HG02610 (cell line): ENCODE data around the gene TSR2.

Experiments
- ATAC-seq: cut with Tn5 transposase; IDR thresholded peaks from one replicate; pipeline ENCODE4 v1.9.1; 2021; ENCODE audit warnings: mild to moderate bottlenecking, moderate library complexity; ENCODE audit not compliant: unreplicated experiment

The TSR2 gene, protein sequence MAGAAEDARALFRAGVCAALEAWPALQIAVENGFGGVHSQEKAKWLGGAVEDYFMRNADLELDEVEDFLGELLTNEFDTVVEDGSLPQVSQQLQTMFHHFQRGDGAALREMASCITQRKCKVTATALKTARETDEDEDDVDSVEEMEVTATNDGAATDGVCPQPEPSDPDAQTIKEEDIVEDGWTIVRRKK

DNA sequence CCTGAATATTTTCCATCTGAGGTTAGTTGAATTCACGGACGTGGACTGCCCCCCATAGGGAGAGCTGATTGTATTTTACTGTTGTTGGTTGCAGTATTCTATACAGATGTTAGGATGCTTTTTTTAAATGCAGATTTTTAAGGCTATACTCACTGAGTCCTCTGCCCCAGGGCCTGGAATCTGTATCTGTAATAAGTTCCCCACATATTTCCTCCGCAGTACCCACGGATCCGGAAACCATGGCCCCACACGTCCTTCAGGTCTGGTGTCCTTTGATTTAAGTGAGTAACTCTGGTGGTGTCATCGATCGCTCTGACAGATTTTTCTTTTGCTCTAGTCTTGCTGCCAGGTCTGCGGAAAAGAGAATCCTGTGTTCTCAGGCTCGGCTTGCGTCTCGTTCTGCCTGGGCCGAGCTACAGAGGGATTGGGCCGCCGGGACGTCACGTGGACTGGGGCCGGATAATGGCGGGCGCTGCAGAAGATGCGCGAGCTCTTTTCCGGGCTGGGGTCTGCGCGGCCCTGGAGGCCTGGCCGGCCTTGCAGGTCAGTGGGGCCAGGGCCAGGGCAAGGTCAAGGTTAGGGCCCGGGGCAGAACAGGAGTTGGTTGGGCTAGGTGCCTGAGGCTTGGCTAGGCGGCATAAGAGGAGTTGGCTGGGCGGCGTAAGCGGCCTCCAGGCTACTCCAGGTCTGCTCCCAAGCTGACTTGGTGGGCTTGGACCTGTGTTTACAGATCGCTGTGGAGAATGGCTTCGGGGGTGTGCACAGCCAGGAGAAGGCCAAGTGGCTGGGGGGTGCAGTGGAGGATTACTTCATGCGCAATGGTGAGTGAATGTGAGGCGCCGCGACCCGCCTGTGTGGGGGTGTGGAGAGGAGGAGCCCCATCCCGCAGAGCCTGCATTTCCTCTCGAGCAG lies at the start of gene TSR2:
TSR2 (plus strand) TSS at position 445 of the 912 bp plus-strand sequence; CDS start at position 463, 18 bp downstream.
- ATAC-seq = peak; percentile 98

DNA sequence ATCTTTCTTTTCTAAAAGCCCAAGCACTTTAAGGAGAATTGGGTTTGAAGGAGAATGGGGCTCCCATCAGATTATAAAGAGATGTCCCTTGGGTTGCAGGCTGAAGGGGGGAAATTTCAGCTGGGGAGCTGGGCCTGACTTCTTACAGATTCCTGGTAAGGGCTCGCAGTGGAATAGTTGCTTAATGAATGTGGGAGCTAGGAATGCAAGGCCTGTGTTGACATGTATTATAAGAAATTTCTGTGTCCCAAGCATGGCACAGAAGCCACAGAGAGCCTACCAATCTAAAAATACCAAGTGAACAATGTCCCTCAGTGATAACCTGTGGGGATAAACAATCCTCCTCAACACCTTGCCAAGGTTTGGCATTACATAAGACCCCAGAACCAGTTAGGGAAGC lies 43.1 kb upstream of the TSR2 start:
- ATAC-seq = no peak

DNA sequence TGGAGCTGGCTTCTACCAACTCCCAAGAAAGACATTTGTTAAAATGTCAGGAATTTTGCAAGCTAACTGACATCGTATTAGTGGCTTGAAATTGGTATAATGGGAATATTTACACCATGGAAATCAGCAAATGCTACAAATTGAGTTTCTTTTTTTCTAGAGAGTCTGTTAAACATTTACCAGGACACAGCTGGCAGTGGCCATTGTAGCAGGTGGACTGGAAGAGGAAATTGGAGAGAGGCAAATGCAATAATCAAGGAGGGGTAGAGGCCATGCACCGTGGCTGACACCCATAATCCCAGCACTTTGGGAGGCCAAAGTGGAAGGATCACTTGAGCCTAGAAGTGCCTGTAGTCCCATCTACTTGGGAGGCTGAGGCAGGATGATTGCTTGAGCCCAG lies 32.9 kb upstream of the TSR2 start:
- no peak for ATAC-seq

DNA sequence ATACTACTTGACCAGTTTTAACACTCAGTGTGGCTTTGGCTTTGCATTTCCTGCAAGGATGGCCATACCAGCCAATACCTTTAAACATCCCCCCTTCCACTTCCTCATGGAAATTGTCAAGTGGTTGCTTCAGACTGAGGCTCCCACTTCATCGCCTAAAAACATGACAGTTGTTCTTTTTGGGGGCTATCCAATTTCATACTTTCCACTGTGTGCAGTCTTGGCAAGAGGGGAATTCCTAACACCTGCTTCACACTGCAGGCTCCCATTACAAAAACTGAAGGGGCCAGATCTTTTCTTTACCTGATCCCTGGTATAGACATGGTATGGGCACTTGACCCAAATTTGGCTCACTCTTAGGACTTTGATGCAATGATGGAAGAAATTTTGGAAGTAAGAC lies 28.5 kb upstream of the TSR2 start:
- ATAC-seq = no peak

DNA sequence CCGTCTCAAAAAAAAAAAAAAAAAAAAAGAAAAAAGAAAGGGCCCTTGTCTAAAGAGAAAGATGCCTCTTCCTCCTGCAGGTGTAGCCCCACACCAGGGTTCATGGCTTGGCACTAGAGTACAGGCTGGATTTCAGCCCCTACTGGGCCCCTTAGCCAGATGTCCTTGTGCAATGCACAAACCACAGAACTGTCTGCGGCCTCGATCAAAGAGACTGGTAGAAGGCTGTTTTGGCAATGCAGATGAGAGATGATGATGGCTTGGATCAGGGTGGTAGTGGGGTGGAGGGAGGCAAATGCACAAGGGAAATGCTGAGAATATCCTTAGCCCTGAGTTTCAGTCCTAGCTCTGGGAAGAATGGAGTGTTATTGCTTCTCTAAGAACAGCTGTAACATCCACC lies 26.5 kb upstream of the TSR2 start:
- no peak for ATAC-seq

DNA sequence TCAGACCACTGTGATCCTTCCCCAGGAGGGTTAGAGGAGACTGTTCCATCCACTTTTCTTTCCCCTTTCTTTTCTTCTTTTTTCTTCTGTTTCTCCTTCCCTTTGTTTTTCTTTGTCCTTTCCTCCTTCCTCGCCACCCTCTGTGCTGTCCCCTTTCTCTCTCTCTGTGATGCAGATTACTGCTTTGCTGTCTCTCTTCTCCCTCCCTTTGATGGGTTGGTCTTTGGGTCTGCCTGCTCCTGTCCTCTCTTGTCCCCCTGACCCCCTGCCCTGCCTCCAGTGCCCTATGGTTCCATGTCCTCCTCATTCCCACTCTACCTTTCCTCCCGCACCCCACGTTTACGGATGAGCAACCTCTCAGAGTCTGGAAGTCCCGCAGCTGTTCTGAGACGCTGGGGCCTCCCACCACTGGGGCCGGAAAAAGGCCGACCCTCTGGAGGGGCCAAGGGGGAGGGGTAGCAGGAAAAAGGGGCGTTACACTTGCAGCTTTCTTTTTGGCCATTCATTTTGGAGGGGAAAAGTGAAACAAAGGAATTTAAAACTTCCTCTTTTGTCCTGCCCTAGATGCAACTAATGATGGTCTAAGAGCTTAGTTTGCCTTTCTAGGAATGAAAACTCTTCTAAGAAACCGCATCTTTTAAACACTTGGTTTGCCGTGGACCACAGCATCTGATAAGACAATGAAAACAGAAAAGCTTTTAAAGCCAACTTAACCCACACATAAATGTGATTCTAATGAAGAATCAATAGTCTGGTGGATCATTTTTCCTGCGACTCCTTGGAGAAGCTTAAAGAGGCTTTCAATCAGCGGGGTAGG lies 24.5 kb upstream of the TSR2 start:
- ATAC-seq = no peak

DNA sequence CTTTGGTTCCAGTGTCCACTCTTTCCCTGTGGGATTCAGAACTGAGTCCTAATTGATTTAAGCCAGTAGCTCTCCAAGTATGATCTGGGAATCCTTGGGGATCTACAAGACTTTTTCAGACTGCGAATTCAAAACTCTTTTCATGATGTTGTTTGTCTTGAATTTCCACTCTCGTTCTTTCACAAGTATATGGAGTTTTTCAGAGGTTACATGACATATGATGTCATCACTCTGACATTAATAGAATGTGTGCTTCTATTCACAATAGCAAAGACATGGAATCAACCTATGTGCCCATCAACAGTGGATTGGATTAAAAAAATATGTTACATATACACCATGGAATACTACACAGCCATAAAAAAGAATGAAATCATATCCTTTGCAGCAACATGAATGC lies 23.2 kb upstream of the TSR2 start:
- no peak for ATAC-seq

DNA sequence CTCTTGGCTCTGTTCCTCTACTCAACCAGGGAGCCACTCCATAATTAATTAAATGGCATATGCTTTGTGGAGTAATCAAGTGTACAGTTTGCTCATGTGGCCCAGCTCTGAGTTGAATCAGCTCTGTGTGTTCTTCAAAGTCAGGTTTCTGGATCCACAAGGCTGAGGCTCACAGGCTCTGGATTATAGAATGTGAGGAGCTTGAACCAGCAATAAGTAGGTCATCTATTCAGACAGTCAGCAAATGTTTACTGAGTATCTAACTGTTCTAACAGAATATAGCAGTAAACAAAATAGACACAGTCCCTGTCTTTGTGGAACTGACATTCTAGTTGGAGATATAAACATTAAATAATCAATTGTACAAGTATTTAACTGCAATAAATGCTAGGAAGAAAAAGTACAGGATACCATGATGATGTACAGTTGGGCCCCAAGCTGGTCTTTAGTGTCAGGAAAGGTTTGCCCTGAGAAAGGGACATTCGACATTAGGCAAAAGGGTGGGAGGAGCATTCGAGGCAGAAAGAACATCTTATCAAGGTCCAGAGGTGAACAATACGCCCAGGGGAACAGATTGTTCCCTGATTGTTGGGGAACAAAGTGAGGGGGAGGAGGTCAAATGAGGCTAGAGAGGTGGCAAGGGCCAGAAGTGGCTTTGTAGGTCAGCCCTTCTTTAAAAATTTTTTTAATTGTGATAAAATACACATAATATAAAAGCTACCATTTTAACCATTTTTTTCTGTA lies 20.5 kb upstream of the TSR2 start:
- no peak for ATAC-seq

DNA sequence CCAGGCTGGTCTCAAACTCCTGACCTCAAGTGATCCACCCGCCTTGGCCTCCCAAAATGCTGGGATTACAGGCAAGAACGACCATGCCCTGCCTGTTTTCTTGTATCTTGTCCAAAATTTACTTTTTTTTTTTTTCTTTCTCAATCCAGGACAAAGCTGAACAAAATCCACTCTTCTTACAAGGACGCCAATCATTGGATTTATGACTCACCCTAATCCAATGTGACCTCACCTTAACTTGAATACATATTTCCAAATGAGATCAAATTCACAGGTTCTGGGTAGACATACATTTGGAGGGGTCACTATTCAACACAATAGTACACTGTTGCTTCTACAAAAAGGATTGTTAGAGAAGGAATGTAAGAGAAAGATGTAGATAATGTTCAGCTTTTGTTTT lies 18.0 kb upstream of the TSR2 start:
- ATAC-seq = no peak

DNA sequence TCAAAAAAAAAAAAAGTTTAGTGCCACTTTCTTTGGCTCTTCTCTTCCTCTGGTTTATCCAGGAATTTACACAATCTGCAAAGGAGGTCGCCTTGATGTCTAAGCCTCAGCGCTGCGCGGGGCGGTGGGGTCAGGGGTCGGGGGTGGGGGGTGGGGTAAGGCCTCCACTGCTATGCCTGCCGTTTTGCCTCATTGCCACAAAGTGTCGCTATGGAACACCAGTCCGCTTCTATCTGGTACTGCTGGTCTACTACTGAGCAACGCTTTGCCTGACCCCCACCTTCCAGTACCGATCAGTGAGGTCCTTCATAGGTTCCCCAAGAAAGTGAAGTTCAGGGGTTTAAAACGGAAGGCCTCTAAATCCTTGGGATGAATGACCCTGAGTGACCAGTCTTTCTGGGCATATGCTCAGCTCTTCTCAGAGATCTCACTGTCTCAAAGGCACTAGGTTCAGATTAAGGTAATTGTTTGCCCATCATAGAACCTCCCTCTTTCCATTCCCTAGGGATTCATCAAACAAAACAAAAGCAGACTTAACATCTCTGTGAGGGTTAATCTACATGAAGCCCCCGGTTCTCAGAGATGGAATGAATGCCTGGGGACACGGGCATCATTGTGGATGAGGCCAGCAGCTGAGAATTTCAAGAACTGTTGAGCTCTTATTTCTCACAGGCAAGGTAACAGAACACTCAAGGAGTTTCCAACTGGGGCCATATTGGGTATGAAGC lies 16.9 kb upstream of the TSR2 start:
- no peak for ATAC-seq

DNA sequence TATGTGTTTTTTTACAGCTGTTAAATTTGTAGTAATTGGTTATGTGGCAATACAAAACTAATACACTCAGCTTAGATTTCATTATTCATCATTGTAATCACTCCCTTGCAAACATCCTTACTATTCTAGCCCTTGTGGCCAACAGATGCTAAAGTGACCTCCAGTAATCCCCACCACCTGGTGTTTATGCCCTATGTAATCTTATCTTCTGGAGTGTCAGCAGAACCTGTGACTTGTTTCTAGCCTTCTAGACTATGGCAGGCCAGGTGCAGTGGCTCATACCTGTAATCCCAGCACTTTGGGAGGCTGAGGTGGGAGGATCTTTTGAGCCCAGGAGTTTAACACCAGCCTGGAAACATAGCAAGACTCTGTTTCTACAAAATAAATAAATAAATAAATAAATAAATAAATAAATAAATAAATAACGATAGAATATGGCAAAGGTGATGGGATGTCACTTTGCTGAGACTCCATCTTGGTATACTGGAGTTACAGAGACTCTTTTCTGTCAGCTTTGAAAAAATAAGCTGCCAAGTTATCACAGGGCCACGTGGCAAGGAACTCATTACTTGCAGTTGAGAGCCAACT lies 12.3 kb upstream of the TSR2 start:
- no peak for ATAC-seq

DNA sequence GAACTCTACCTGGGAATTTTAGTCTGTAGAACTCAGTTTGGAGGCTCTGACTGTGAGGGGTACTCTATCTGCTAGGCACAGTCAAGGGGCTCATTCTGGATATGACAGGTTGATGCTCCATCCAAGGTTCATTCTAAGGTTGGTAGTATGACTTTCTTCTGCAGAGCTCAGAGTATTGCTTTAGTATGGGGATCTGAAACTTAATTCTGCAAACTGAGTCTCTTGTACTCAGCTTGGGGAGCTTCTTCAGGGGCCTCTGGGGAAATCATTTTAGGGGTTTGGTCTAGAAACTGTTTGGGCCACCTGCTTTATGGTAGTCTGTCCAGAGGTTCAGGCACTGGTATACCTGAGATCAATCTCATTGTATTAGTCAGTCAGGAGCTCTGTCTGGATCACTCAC lies 9.7 kb upstream of the TSR2 start:
- ATAC-seq = no peak

DNA sequence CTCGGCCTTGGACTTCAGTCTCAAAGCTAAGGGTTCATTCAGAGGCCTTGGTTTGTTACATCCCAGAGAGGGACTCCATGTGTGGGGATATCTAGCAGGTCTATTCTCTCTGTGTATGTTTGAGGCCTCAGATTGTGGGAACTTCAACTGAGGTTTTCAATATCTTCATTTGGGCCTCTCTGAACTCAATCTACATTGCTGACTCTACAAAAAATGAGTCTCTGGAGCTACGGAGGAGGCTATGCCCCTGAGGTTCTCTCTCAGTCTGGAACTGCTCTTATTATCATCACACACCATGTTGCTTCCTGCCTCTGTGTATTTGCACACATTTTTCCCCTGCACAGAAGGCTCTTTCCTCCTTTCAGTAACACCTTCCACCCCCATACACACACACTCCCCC lies 5.1 kb upstream of the TSR2 start:
- no peak for ATAC-seq

DNA sequence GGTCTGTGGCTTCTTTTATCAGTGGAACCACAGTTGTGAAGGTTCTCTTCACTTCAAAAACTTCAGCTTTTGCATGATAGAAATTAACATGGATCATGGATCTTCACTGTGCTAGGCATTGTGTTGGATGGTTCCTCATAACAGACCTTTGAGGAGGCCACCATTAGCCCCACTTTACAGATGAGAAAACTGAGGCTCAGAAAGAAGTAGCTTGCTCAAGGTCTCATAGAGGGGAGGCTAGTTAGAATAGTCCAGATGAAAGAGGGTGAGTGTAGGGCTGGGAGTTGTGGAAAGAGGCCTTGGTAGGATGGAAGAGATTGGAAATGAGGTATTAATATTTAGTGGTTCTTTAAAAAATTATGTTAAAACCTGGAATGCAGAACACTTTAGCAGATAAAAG lies 2.6 kb downstream of the TSR2 start:
- no peak for ATAC-seq

DNA sequence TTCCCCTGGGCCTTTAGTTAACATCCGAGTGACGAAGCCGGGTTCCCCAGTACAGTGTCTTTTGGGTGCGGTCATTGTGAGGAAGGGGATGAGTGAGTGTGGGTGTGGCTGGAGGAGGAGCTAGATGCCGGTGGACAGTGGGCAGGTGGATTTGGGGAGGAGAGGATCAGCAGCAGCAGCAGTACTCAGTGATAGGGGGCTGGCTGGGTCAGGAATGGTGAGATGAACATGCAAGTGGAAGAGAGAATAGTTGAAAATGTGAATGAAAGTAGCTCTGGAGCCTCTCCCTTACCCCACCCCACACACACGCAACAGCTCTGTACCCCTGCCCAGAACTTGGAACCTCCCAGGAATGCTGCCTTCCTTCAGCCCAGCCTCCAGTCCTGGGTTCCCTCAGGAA lies 4.5 kb downstream of the TSR2 start:
- no peak for ATAC-seq

DNA sequence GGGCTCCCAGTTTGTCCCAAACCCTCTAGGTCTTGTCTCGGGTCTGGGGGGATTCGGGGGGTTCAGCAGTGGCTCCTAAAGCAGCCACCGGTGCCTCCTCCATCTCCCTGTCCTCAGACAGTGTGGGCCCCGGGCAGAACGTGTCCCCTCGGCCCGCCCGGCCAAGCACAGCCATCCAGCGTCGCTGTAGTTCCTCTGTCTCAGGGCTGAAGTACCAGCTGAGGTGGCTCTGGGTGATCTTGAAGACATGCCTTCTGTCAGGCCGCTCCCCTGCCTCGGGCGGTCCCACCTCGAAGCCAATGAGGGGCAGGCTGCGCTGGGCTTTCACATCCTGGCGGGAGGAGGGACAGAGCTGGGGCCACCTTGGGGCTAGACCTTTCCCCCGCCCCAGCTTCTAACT lies 5.9 kb downstream of the TSR2 start:
- no peak for ATAC-seq

DNA sequence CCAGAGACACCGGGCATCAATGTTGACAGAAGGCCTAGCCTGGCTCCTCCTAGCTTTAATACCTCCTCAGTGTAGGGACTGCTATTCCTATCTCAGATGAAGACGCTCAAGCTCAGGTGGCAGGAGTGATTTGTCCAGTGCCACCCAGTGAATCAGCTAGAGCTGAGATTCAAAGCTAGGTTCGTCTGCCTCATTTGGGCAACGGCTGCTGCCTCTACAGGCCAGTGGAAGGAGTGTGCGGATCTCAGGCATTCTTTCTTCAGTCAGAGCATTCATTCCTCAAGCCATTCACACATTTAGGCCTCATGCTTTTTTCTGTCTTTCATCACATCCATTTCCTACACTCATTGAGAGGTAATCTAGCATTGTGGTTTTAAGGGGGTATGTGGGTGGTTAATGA lies 7.3 kb downstream of the TSR2 start:
- ATAC-seq = no peak

DNA sequence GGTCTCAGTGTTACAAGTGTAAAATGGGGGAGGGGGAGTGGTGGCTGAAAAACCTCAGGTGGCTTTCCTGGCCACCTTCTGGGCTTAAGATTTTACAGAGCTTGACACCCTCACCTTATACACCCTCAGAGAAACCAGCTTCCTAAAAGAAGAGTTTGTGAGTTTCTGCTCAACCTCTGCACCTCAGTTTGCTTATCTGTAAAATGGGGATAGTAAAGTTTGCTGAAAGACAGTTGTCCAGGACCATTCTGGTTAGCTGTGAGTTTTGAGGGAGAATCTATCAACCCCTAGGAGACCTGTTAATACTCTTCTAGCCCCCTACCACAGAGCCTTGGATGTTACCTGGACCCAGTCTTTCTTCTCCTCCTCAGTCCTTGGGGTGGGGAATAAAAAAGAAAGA lies 9.7 kb downstream of the TSR2 start:
- ATAC-seq = no peak

DNA sequence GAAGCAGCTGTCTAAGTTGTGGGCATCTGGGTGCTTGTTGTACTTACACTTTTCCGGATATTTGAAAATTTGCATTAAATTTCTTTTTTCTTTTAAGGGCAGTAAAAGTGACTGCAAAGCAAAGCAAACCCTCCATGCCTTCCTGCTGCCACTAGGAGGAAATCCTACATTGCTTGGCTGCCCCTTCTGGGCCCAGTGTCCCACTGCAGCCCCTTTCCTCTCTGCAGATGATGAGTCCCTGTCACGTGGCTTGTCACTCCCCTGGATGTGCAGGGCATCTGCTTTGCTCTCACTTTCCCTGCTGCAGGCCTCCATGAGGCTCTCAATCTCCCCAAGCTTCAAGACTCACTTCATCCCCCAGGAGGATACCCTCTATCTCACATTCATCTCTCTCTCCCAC lies 12.7 kb downstream of the TSR2 start:
- no peak for ATAC-seq
